Activated CD8-positive, alpha-beta memory T cell treated with anti-CD3 and anti-CD28 coated beads for 24 hours (primary cell): ENCODE results near the gene CDC6.

ENCODE experiments used
- DNase-seq: peaks from one replicate; pipeline ENCODE4 v3.0.0-alpha.2; 2020

CDC6 gene

DNA sequence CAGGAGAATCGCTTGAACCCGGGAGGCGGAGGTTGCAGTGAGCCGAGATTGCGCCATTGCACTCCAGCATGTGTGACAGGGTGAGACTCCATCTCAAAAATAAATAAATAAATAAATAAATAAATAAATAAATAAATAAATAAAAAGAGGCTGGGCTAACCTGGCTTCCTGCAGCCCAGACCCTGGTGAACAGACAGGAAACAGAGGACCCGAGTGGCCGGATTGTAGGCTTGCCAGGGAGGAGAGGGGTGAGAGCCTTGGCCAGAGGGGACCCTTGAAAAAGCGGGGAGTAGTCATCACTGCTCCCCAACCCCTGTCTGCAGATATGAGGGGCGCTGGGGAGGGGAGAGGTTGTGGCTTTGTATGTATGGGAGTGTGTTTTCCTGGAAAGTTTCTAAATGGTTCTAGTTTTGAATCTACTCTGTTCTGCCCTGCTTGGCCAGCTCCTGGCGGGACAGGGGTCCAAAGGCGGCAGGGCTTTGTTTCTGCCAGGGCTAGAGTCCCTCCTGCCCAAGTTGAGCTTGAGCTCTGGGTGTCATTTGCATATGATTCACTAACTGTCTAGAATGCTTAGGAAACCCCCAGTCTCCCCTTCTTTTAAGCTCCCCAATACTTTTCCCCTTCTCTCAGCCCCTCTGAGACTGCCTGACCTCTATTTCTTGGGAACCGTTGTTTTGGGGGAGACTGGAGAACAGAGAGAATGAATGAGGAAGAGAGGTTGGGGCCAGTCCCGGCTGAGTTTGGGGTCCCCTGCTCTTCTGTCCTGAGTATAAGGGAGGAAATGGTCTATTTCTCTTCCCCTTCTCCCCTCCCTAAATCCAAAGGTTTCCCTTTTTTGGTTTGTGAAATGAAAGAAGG is 37.7 kb downstream of the CDC6 start:
- no peak for DNase-seq

DNA sequence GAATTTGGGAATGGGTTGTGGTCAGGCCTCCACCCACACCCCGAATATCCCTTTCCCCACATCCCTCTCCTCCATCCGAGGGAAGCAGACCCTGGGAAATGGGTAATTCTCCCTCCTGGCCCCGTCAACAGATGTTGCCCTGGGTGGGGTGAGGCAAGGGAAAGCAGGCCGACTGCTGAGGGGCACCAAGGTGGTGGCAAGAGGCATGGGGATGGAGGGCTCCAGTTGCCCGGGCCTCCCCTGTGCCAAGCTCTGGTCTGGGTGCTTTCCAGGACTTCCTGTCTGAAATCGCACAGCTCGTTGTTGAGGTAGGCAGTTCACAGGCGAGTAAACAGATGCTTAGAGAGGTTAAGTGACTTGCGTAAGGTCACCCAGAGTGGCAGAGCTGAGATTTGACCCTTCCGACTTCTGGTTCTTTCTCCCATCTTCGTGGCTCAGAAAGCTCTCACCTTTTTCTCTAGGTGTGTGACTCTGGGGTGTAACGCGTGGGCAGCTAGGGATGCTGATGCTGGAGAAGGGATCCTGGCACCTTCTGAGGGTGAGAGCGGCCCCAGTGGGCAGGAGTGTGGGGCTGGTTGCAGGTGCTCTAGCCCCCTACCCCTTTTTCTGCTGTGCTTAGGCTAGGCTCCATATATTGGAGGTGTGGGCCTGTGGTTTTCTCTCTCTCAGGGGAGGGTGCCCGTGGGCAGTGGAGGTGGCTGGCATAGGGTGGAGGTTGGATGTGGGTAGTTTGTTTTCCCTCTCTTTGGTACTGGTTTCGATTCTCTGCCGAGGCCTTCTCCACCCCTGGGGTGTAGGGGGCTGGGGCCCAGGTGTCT is 38.5 kb downstream of the CDC6 start:
- DNase-seq: no peak

DNA sequence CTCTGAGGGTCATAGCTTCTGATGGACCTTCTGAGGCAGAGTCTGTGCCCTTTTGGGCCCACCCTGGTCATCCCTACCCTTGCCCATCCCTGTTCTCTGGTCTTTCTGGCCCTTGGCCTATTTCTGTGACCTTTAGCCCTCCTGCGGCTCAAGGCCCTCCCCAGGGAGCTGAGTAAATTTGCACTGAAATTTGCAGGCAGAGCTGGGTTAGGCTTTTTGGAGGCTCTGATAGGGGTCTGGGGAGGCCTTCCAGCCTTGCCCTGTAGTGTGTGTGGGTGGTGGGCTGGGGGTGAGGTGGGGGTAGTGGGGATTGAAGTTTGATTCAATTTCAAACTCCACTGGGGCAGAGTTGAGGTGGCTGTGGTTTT is 39.1 kb downstream of the CDC6 start:
- no peak for DNase-seq

DNA sequence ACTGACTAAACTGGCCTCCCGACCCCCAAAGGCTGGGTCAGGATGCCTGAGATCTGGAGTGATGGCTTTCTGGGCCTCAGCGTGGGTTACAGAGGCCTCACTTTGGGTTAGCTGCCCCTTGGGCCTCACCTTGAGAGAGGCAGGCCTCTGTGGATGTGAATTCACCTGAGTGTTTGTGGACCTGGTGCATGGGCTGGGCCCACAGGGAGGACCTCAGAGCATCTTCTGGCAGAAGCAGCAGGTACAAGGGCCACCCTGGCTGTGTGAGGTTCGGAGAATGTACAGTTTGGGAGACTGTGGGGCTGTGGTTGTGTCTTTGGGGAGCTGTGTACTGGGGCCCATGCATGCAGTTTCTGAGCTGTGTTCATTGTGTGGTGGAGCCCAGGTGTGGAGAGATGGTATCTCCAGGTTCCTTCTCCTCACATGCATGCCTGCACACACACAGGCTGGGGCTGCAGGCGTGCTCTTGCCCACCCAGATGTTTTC is 39.6 kb downstream of the CDC6 start:
- no peak for DNase-seq

DNA sequence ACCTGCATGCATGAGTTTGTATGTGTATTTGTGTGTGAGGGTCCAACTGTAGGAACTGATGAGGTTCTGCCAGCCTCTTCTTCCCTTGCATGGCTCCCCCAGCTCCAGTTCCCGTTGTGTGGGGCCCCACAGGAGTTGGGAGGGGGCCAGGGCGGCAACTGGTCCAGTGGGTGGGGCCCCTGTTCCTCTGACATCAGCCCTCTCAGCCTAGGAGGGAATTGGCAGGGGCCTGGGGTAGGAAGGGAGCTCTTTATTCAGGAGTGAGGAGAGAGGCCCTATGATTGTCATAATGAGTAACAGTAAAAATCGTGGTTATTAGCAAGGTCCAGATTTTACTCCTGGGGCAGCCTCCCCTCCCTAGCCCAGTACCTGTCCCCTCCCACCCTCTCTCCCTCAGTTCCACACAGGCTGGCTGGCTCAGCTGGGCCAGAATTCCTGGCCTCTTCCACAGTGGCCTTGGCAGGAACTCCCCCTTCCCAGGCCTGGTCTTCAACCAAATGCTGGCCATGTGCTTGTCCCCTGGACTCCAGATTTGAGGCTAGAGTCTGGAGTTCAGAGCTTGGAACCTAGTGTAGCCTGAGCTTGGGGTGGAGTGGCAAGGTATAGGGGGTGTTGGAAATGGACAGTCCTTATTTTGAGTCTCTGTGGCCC is 40.2 kb downstream of the CDC6 start:
- DNase-seq: no peak

DNA sequence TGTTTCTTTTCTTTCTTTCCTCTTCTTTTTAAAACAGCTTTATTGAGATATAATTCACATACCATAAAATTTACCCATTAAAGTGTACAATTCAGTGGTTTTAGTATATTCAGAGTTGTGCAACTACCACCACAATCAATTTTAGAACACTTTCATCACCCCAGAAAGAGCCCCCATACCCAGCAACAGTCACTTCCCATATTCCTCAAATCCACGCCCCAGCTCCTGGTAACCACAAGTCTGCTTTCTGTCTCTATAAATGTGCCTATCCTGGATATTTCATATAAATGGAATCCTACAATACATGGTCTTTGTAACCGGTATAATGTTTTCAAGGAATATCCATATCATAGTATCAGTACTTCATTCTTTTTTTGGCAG is 40.7 kb downstream of the CDC6 start:
- no peak for DNase-seq

DNA sequence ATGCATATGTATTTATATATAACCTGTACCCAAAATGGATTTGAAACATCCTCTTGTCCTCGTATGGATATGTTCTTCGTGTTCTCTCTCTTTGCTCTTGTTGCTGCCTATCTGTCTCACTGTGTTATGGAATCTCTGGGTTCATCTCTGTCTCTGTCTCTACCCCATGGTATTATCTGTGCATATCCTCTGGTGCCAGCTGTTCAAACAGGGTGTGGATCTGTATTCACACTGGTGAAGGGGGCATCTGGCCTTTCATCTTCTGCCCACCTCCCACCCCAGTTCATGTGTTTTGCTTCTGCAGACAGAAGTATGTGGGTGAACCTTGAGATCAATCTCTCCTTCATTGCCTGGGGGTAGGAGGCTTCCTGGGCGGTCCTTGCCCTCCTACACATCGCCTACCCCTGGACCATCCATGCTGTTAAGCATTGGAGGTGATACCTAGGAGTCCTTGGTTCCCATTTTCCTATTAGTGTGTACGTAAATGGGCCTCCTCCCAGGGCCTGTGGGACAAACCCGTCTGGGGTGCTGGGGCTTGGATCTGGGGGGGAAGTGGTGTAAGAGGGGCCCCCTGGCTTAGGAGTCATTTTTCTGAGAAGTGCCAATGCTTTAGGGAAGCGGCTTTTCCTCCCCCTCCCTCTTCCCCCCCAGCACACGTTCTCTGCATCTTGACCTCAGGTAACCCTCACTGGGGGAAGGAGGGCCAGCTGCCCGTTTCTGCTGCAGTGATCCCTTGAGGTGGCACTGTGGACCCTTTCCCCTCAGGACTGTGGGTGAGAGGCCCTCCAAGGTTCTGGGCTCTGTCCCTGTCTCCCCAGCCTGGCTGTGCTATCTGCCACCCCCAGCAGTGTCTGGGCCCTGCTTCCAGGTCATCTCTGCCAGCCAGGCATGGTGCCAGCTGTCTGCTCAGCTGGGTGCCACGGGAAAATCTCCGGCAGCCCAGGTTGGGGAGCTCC is 42.4 kb downstream of the CDC6 start:
- no peak for DNase-seq

DNA sequence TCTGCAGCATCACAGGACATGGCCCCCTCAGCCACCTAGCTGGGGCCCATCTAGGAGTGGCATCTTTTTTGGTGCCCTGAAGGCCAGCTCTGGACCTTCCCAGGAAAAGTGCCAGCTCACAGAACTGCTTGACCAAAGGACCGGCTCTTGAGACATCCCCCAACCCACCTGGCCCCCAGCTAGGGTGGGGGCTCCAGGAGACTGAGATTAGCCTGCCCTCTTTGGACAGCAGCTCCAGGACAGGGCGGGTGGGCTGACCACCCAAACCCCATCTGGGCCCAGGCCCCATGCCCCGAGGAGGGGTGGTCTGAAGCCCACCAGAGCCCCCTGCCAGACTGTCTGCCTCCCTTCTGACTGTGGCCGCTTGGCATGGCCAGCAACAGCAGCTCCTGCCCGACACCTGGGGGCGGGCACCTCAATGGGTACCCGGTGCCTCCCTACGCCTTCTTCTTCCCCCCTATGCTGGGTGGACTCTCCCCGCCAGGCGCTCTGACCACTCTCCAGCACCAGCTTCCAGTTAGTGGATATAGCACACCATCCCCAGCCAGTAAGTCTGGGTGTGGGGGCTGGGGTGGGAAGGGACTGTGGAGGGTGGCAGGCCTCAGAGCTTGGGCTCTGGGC is 43.3 kb downstream of the CDC6 start:
- no peak for DNase-seq

DNA sequence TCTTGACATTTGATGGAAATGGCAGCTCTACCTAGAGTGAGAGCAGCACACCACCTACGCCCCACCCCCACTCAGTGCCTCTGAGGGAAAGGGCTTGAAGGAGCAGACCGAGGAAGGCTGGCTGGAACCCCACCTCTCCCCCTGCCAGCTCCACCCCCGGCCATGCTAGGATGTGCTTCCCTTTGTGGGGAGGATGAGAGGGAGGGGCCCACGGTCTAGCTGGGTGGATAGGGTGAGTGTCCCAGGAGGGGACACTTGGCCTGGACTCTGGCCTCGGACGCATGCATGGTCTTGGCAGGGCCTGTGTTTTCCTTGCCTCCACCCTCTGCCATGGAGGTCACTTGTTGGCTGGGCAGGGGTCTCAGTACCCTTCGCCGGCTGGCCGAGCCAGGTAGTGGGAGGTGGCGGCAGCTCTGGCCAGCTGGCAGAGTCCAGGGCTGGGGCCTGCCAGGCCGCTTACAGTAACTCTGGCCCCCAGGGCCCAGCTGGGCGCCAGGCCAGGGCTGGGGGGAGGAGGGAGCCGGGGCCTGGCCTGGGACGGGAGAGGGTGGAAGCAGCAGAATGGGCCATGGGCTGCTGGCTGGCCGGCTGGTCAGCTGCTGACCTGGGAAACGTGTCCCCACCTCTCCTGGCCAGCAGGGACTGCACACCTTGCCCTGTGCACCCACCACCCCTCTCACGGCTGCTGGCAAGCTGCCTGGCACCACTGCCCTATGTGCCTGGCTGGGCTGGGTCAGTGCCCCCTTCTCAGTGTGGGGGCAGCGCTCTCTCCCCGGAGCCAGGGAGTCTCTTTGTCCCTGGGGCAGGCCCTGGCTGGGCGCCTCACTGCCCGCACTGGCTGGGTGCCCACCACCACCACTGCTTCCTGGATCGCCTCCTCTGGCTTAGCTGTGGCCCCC is 44.3 kb downstream of the CDC6 start:
- no peak for DNase-seq

DNA sequence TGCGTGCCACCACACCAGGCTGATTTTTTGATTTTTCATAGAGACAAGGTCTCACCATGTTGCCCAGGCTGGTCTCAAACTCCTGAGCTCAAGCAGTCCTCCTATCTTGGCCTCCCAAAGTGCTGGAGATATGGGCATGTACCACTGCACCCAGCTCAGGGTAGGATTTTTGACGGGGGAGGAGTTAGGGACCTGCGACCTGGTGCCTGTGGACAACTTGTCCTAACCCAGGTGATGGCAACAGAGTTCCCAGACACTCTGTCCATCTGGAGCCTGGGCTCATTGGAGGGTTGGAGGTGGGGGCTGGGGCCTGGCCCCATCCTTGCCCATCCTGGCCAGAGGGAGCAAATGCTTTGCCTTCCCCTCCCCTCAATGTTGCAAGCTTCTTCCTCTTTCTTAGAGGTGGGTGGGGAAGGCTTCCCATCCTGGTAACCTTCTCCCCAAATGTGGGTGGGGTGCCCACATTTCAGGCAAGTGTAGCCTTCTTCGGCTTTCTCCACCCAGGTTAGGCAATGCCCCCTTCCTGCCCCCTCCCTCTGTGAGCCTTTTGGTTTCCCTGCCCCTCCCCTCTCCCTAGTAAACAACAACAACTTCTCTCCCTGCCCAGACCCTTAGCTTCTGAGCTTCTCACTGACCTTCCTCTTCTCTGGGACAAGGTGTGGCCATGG is 46.2 kb downstream of the CDC6 start:
- DNase-seq: no peak

DNA sequence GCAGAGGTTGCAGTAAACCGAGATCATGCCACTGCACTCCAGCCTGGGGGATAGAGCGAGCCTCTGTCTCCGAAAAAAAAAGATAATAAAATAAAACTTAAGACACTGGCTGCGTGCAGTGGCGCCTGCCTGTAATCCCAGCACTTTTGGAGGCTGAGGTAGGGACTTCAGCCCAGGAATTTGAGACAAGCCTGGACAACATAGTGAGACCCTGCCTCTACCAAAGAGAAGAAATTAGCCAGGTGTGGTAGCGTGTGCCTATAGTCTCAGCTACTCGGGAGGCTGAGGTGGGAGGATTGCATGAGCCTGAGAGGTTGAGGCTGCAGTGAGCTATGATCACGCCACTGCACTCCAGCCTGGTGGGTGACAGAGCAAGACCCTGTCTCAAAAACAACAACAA is 47.9 kb downstream of the CDC6 start:
- DNase-seq: no peak

DNA sequence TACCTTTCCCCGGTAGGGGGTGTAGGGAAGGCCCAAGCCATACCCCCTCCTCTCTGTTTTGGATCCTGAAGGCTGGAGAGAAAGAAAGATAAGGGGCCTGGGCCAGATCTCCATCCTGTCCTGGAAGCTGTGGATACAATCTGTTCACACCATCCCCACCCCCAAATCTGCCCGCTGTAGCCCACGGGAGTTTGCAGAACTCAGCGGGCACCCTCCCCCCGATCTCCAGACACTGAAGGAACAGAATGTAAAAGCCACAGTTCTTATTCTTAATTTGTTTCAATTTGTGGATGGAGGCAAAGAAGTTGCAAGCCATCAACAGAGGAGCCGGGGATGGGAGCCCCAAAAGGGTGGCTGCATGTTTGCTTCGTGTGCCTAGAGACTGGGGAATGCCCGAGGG is 49.7 kb downstream of the CDC6 start:
- no peak for DNase-seq

DNA sequence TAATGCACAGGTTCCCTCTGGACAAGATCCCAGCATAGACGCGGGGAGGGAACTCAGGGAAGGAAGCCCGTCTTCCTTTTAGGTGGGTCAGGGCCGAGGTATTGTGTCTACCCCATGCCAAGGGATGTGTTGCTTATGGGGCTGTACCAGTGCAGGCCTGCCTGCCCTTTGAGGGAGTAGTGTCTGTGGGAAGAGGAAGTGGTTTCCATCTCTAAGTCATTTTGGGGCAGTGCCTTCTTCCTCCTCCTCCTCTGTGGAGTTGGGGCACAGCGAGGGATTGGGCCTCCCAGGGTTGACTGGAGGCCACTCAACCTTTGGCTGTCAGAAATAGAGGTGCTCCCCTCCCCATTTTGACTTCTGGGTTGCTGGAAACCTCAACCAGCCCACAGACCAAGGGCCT is 50.4 kb downstream of the CDC6 start:
- DNase-seq: no peak

DNA sequence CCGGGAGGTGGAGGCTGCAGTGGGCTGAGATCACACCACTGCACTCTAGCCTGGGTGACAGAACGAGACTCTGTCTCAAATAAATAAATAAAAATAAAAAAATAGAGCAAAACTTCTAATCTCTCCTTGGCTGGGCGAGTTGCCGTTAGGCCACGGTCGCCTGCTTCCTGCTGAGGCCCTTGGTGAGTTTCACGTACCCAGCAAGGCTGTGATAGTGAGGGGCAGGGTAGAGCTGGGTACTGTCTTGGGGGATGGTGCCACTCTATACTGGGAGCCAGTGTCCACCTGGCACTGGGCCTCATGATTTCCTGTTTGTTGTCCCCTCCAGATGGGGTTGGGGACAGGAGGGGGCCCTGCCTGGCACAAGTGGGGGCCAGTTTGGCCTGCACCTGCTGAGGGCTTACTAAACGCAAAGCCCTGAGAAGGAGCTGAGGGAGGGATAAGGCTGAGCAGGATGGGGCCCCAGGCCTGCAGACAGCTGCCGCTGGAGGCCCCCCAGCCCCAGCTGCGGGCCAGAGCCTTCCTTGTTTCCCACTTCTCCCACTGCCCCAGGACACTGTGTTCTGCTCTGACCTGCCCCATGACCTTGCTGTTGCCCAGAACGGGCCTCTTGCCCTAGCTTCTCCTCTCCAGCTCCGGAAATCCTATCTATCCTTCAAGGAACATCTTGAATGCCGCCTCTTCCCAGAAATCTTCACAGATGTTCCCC is 51.4 kb downstream of the CDC6 start:
- no peak for DNase-seq

DNA sequence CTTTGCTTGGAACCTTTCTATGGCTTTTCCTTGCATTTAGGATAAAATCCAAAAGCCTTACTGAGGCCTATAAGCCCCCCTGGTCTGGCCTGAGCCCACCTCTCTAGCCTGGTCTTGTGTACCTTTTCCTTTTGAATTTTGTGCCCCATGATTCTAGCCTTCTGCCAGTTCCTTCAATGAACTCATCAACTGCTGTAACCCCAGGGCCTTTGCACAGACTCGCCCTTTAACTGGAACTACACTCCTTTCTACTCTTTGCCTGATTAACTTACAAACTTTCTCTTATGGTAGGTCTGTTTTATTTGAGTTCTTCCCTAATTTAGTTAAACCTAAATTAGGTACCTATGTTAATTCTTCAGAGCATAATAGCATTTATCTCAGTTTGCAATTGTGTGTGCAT is 52.6 kb downstream of the CDC6 start:
- DNase-seq: no peak

DNA sequence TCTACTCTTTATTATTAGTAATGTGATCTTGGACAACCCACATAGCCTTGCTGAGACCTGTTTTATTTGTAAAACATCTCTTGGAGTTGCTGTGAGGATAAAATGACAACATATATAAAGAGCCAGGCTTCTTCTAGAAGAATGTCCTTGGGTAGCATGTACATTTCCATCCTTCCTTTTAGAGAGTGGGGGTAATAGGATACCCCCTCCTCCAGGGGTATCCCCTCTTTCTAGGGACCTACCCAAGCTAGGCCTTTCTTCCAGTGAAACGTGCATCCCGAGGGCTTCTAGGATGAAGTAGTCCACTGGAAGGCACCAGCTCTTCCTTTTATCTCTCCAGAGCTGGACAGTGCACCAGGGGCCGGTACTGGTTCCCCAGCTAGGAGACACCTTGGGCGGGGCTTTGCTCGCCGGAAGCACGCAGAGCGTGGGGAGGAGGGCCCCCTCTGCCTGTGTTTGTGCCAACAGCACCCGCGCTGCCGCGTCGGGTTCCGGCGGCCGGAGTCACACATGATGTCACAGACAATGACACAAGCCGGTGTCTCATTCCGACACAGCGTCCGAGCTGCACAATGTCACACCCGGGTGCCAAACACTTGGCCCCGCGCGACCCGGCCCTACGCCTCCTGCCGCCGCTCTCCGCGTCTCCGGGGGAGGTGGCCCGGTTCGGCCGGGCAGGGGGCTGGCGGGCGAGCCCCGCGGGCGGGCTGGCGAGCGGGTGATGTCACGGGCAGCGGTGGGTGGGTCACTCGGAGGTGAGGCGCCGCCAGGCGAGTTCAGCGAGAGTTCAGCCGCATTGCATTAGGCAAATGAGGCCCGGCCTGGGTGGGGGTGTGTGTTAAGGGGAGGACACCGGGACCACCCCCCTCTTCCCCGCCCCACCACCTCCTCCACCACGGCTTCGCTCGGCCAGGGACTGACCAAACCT is 53.5 kb downstream of the CDC6 start:
- peak; percentile 86 for DNase-seq

DNA sequence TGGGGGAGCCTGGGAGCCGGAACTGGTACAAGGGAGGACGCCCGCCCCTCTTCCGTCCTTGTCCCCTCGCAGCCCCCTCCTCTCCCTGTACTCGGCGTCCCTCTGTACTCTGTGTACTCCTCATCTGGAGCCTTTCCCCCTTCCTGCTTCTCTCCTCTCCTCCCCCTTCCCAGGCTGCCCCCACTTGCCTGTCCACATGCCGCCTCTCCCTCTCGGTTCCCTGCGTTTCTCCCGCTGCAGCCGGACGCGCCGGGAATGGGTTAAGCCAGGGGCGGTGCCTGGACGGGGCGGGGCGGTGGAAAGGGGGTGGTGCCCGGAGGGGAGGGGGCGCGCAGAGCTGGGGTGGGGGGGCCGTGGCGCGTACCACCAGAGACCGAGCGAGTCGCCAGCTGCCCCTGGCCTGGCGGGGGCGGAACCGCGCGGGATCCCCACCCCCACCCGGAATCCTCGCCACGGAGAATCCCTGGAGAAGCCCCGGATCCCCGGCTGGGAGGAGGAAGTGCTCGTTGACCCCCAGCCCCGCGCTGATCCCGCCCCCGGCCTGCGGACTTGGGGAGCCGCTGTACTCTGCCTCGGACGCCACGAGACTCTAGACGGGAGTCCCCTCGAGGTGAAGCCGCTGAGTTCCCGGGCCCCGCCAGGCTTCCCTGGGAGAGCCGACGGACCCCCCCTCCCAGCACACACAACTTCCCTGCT is 54.3 kb downstream of the CDC6 start:
- DNase-seq: no peak
